Measurements from ENCODE around the gene OTOGL. TPM values are rescaled to one million over a fixed set of nuclear protein-coding genes. Genes with fewer than 3 reads are reported as not detected.

OTOGL gene
- polyA plus RNA-seq, 2 of the 4 experiments (the other 2 are of a cell fraction), result 0.04 TPM; not detected in 1

GRCh38 chr12:80293759-80294158 is 194.4 kb downstream of the OTOGL start:
- POLR2A ChIA-PET, result no interaction called here
- DNase-seq (ENCODE audit: low read depth in 1 of 2, low spot score in 1 of 2) (no peak), ATAC-seq (no peak), FAIRE-seq (no peak)
- Histone ChIP-seq H3K27ac (no peak overlapping the region), H3K4me2 (no peak overlapping the region), H3K9me3 (no peaks in the 10 kb centered on the region), H3K4me1 (no peaks in the 10 kb centered on the region), H3K4me3 (no peak overlapping the region)
- 0% methylated on average over 1 of the region's 1 CpG for WGBS (ENCODE audit: missing lambda C conversion rate)
- CTCF ChIA-PET, result interaction anchor here (1.5 kb wide), 1 partner anchor 24 kb away, joined by 7 read pairs; no protein-coding TSS in a partner anchor
- no peak for TF ChIP-seq MAFK (IDR thresholded peaks at IDR 0.05; ENCODE audit: partially characterized antibody)
- TF ChIP-seq HES2 (IDR thresholded peaks at IDR 0.05), result no peak
- no peak for TF ChIP-seq POLR2AphosphoS2 (conservative IDR thresholded peaks at IDR 0.05; ENCODE audit: low read length)
- TF ChIP-seq HEYL (CRISPR knock-in tag; IDR thresholded peaks at IDR 0.05), result no peak
- no peak for TF ChIP-seq EHMT2 (IDR thresholded peaks at IDR 0.05; ENCODE audit: low read depth)
- no peak for TF ChIP-seq SREBF2 (IDR thresholded peaks at IDR 0.05)
- no peak for TF ChIP-seq JUN (IDR thresholded peaks at IDR 0.05)
- no peak for TF ChIP-seq CBX8 (IDR thresholded peaks at IDR 0.05)
- no peak for TF ChIP-seq ESRRA (IDR thresholded peaks at IDR 0.05; ENCODE audit: borderline replicate concordance, low read length)
- TF ChIP-seq FOSB (CRISPR knock-in tag; IDR thresholded peaks at IDR 0.05), result no peak
- no peak for TF ChIP-seq ZC3H11A (IDR thresholded peaks at IDR 0.05)
- no peak for TF ChIP-seq KDM1A (IDR thresholded peaks at IDR 0.05; ENCODE audit: low read depth)
- TF ChIP-seq FOXS1 (CRISPR knock-in tag; IDR thresholded peaks at IDR 0.05), result no peak
- no peak for TF ChIP-seq EHF (CRISPR knock-in tag; IDR thresholded peaks at IDR 0.05)
- no peak for TF ChIP-seq HOXA7 (CRISPR knock-in tag; IDR thresholded peaks at IDR 0.05)
- no peak for TF ChIP-seq RARB (CRISPR knock-in tag; IDR thresholded peaks at IDR 0.05)
- TF ChIP-seq PBX3 (IDR thresholded peaks at IDR 0.05), result no peak
- no peak for TF ChIP-seq REST (IDR thresholded peaks at IDR 0.05)

GRCh38 chr12:80299219-80299618 is 199.9 kb downstream of the OTOGL start:
- CTCF ChIA-PET, result no interaction called here

More at GRCh38 chr12:80299219-80299618, 199.9 kb downstream of the OTOGL start:
- Histone ChIP-seq H3K4me2 (no peak overlapping the region), H3K9me3 (no peaks in the 10 kb centered on the region), H3K4me3 (no peak overlapping the region), H3K4me1 (no peaks in the 10 kb centered on the region), H3K27ac (no peak overlapping the region)
- no peak for ATAC-seq
- no peak for DNase-seq (ENCODE audit: low read depth in 1 of 2, low spot score in 1 of 2)
- FAIRE-seq, result no peak
- 53% methylated on average over 1 of the region's 1 CpG for WGBS (ENCODE audit: missing lambda C conversion rate)
- TF ChIP-seq POLR2A (IDR thresholded peaks at IDR 0.05; ENCODE audit: low read length) (no peak), ZFP36 (IDR thresholded peaks at IDR 0.05; ENCODE audit: borderline replicate concordance, partially characterized antibody) (no peak), NFE2L2 (conservative IDR thresholded peaks at IDR 0.05; ENCODE audit: low read length) (no peak), MAZ (IDR thresholded peaks at IDR 0.05; ENCODE audit: borderline replicate concordance, low read depth, low read length) (no peak), CBX8 (IDR thresholded peaks at IDR 0.05) (no peak), HMGXB4 (CRISPR knock-in tag; IDR thresholded peaks at IDR 0.05; ENCODE audit: borderline replicate concordance) (no peak), NR3C1 (IDR thresholded peaks at IDR 0.05) (no peak), PHF8 (IDR thresholded peaks at IDR 0.05; ENCODE audit: borderline replicate concordance, low read depth) (no peak)
- POLR2A ChIA-PET, result no interaction called here
